Keratinocyte (primary cell): ENCODE results near the gene HECTD2.

Experiments used
- EZH2 ChIP-seq: IDR thresholded peaks from one replicate; pipeline ENCODE4 v1.6.1; 2012; ENCODE audit warnings: inconsistent platforms, mild to moderate bottlenecking, low read length, moderate library complexity
- TF ChIP-seq, protein P1 (sequence below), 3 experiments: IDR thresholded peaks in 1 of 3; conservative IDR thresholded peaks in 1 of 3; optimal IDR thresholded peaks in 1 of 3; 2 replicates in 2 of 3; 3 replicates in 1 of 3; pipeline versions ENCODE3 to v1.5.1; 2011; ENCODE audit warnings: low read length in 3 of 3, mild to moderate bottlenecking in 3 of 3, moderate library complexity in 2 of 3, control low read depth in 1 of 3, inconsistent platforms in 1 of 3; ENCODE audit not compliant: insufficient read depth in 2 of 3; ENCODE audit errors: extremely low read depth in 1 of 3

DNA sequence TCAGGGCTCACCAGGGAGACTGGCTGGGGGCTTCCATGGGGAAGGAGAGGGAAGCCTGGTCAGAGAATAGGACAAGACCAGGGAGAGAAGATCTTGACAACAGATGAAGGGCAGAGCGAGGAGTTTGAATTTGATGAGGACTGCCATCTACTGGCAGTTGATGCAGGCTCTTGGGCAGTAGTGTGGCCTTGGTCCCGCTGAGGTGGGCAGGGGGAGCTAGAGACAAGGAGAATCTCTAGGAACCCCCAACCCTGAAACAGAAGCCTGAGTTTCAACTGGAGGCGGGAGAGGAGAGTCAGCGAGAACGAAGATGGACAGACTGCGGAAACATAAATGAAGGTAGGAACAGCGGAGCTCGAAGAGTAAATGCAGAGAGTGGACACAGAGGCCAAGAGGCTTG, 141.7 kb downstream of the HECTD2 start:
- TF ChIP-seq, protein P1, sequence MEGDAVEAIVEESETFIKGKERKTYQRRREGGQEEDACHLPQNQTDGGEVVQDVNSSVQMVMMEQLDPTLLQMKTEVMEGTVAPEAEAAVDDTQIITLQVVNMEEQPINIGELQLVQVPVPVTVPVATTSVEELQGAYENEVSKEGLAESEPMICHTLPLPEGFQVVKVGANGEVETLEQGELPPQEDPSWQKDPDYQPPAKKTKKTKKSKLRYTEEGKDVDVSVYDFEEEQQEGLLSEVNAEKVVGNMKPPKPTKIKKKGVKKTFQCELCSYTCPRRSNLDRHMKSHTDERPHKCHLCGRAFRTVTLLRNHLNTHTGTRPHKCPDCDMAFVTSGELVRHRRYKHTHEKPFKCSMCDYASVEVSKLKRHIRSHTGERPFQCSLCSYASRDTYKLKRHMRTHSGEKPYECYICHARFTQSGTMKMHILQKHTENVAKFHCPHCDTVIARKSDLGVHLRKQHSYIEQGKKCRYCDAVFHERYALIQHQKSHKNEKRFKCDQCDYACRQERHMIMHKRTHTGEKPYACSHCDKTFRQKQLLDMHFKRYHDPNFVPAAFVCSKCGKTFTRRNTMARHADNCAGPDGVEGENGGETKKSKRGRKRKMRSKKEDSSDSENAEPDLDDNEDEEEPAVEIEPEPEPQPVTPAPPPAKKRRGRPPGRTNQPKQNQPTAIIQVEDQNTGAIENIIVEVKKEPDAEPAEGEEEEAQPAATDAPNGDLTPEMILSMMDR (optimal IDR thresholded peaks at IDR 0.05 in 1 of 3, IDR thresholded peaks at IDR 0.05 in 1 of 3, conservative IDR thresholded peaks at IDR 0.05 in 1 of 3; ENCODE audit: extremely low read depth in 1 of 3, insufficient read depth in 2 of 3, low read length in 3 of 3) = peak; percentile 33 to 75 (median 66)
- no peak for TF ChIP-seq EZH2
